Testis (tissue), 2 donors: ENCODE results near the gene BBOX1.

Experiments
- POLR2A ChIP-seq: fragments of 450-650 bp; IDR thresholded peaks from one replicate; pipeline ENCODE4 v1.6.1; 2017; ENCODE audit warnings: antibody characterized with exemption, mild to moderate bottlenecking, moderate library complexity
- TF ChIP-seq, protein P1 (sequence below), 3 experiments: fragments of 450-650 bp in 2 of 3; fragments of 200-600 bp in 1 of 3; sonication (generic) in 1 of 3; IDR thresholded peaks; one replicate each; pipeline ENCODE4 v1.5.1; 2016 to 2019; ENCODE audit warnings: antibody characterized with exemption in 3 of 3, mild to moderate bottlenecking in 2 of 3, moderate library complexity in 1 of 3

DNA sequence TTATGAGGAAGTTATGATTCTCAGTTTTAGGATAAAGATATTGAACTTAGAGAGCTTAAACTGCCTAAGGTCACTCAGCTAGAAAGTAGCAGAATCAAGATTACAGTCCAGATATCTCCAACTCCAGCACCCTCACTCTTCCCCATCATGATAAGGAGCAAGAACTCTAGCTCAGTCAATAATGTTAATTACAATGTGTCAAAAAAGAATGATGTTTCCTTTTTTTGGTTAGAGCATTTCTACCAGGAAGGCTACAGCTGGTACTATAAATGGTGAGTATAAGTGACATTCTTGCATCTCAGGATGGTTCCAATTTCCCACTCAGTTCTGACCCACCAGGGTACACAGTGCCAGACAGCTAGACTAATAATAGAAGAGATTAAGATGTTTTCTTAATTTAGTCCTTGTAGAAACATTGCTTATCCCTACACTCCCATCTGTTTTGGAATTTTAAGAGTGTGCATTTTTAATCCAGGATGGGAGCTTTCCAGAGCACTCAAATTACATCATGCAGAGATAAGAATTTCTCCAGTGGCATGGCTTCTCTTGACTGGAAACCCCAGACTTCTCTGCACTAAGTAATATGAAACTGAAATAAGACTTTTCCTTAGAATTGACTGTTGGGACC lies 21.6 kb upstream of the BBOX1 start:
- TF ChIP-seq, protein P1, sequence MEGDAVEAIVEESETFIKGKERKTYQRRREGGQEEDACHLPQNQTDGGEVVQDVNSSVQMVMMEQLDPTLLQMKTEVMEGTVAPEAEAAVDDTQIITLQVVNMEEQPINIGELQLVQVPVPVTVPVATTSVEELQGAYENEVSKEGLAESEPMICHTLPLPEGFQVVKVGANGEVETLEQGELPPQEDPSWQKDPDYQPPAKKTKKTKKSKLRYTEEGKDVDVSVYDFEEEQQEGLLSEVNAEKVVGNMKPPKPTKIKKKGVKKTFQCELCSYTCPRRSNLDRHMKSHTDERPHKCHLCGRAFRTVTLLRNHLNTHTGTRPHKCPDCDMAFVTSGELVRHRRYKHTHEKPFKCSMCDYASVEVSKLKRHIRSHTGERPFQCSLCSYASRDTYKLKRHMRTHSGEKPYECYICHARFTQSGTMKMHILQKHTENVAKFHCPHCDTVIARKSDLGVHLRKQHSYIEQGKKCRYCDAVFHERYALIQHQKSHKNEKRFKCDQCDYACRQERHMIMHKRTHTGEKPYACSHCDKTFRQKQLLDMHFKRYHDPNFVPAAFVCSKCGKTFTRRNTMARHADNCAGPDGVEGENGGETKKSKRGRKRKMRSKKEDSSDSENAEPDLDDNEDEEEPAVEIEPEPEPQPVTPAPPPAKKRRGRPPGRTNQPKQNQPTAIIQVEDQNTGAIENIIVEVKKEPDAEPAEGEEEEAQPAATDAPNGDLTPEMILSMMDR (IDR thresholded peaks at IDR 0.05): no peak
- no peak for TF ChIP-seq POLR2A
